ENCODE results near the gene AGK. TPM values are rescaled to one million over a fixed set of nuclear protein-coding genes. Genes with fewer than 3 reads are reported as not detected.
A peak's percentile ranks its signal among the peaks of the same experiment; 100 is the strongest.

Gene AGK
- total RNA-seq, 1 experiment from 2014 or later: 32.2 TPM

- H3K4me1 Mint-ChIP-seq: peaks cover 7% of the 10 kb centered on the region
- DNase-seq (ENCODE audit: low spot score): no peak
- POLR2A ChIA-PET: no interaction called here
Measured at GRCh38 chr7:141674171-141674671, 123.0 kb downstream of the AGK start.

GRCh38 chr7:141674702-141675101, 123.5 kb downstream of the AGK start:
- no peaks in the 10 kb centered on the region for H3K27me3 Mint-ChIP-seq (ENCODE audit: low read depth)
- no peak overlapping the region for H3K4me3 Mint-ChIP-seq
- ChIA-PET CTCF (interaction anchor here (0.6 to 3.0 kb wide), 20 partner anchors 11 to 660 kb away, joined by 3 to 26 read pairs (median 4); partner anchors contain the start of genes MRPS33 and SSBP1), POLR2A (no interaction called here)
- peaks cover 7% of the 10 kb centered on the region for H3K4me1 Mint-ChIP-seq
- ATAC-seq (peak; percentile 99), DNase-seq (ENCODE audit: low spot score) (peak; percentile 72)
- H3K36me3 Mint-ChIP-seq: peaks cover 34% of the 10 kb centered on the region
- H3K9me3 Mint-ChIP-seq: peaks cover 10% of the 10 kb centered on the region
- TF ChIP-seq CTCF (IDR thresholded peaks at IDR 0.05) (peak; percentile 50; the same call in 1 of the 2 replicates), EMX1 (CRISPR knock-in tag; IDR thresholded peaks at IDR 0.05) (no peak)
- no peak overlapping the region; the same call in 1 of the 2 replicates for H3K27ac Mint-ChIP-seq

More at GRCh38 chr7:141674171-141674671, 123.0 kb downstream of the AGK start:
- H3K4me3 Mint-ChIP-seq: no peak overlapping the region
- CTCF ChIA-PET: interaction anchor here (0.6 to 3.0 kb wide), 20 partner anchors 10 to 660 kb away, joined by 3 to 26 read pairs (median 4); partner anchors contain the start of genes MRPS33 and SSBP1
- H3K36me3 Mint-ChIP-seq: peaks cover 34% of the 10 kb centered on the region
- no peaks in the 10 kb centered on the region for H3K27me3 Mint-ChIP-seq (ENCODE audit: low read depth)
- H3K9me3 Mint-ChIP-seq: peaks cover 10% of the 10 kb centered on the region
- ATAC-seq: peak; percentile 69
- peak overlapping the region; percentile 93 for H3K27ac Mint-ChIP-seq
- TF ChIP-seq FOXJ3 (CRISPR knock-in tag; IDR thresholded peaks at IDR 0.05; ENCODE audit: borderline replicate concordance): no peak
- no peak for TF ChIP-seq ZBTB21 (CRISPR knock-in tag; IDR thresholded peaks at IDR 0.05; ENCODE audit: borderline replicate concordance)
- no peak for TF ChIP-seq ZNF423 (CRISPR knock-in tag; IDR thresholded peaks at IDR 0.05)
- TF ChIP-seq SOX15 (CRISPR knock-in tag; IDR thresholded peaks at IDR 0.05): no peak
- TF ChIP-seq ARID4B (CRISPR knock-in tag; IDR thresholded peaks at IDR 0.05; ENCODE audit: borderline replicate concordance): no peak
- TF ChIP-seq ZNF416 (CRISPR knock-in tag; IDR thresholded peaks at IDR 0.05): no peak
- no peak for TF ChIP-seq JAZF1 (CRISPR knock-in tag; IDR thresholded peaks at IDR 0.05)
- TF ChIP-seq ZNF138 (CRISPR knock-in tag; conservative IDR thresholded peaks at IDR 0.05): no peak
- no peak for TF ChIP-seq OVOL2 (CRISPR knock-in tag; IDR thresholded peaks at IDR 0.05; ENCODE audit: borderline replicate concordance)
- no peak for TF ChIP-seq CREM (CRISPR knock-in tag; IDR thresholded peaks at IDR 0.05)
- no peak for TF ChIP-seq ZNF263 (CRISPR knock-in tag; IDR thresholded peaks at IDR 0.05; ENCODE audit: low read depth)
- no peak for TF ChIP-seq FOXP1 (CRISPR knock-in tag; IDR thresholded peaks at IDR 0.05; ENCODE audit: borderline replicate concordance)
- no peak for TF ChIP-seq CREB1 (CRISPR knock-in tag; IDR thresholded peaks at IDR 0.05)
- no peak for TF ChIP-seq TEAD4 (CRISPR knock-in tag; IDR thresholded peaks at IDR 0.05)
- TF ChIP-seq GABPB1 (CRISPR knock-in tag; IDR thresholded peaks at IDR 0.05): no peak
